GM12873 (cell line): ENCODE data around the gene PREX1.

Experiments
- TF ChIP-seq, protein P1 (sequence below): IDR thresholded peaks from 2 replicates; pipeline ENCODE4 v1.5.1; 2012; ENCODE audit warnings: low read depth, mild to moderate bottlenecking, moderate library complexity, low read length, control low read depth; ENCODE audit not compliant: insufficient read depth; ENCODE audit errors: missing control alignments

PREX1 gene

DNA sequence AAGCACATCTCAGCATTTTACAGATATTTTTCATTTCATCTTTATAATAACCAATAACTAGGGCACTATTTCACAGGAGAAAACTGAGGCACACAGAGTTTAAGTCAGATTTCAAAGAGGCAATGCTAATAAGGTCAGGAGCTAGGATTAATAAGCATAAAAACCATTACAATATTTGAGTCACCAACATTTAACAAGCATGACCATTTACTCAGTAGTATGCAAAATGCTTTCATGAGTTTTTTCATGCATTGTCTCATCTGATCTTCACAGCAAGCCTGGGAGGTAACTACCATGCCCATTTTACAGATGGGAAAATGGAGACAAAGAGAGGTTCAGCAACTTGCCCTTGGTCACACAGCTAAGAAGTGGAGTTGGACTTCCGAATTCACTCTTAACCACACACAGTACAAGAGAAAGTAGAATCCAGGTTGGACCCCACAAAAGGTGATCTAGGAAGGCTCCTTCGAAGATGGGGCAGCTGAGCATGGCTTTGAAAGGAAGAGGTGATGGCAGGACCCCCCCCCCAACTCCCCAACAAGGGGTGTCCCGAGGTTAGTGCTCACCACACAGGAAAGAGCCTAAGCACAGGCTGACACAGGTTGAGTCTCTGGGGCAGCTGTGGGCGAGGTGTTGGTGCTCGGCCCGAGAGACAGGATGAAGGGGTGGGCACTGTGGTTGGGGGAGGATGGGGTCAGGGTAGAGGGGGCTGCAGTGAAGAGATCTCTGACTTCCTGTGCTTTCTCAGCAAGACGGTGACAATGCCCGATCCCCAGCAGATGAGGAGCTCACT is 108.8 kb downstream of the PREX1 start:
- TF ChIP-seq, protein P1, sequence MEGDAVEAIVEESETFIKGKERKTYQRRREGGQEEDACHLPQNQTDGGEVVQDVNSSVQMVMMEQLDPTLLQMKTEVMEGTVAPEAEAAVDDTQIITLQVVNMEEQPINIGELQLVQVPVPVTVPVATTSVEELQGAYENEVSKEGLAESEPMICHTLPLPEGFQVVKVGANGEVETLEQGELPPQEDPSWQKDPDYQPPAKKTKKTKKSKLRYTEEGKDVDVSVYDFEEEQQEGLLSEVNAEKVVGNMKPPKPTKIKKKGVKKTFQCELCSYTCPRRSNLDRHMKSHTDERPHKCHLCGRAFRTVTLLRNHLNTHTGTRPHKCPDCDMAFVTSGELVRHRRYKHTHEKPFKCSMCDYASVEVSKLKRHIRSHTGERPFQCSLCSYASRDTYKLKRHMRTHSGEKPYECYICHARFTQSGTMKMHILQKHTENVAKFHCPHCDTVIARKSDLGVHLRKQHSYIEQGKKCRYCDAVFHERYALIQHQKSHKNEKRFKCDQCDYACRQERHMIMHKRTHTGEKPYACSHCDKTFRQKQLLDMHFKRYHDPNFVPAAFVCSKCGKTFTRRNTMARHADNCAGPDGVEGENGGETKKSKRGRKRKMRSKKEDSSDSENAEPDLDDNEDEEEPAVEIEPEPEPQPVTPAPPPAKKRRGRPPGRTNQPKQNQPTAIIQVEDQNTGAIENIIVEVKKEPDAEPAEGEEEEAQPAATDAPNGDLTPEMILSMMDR, result no peak

DNA sequence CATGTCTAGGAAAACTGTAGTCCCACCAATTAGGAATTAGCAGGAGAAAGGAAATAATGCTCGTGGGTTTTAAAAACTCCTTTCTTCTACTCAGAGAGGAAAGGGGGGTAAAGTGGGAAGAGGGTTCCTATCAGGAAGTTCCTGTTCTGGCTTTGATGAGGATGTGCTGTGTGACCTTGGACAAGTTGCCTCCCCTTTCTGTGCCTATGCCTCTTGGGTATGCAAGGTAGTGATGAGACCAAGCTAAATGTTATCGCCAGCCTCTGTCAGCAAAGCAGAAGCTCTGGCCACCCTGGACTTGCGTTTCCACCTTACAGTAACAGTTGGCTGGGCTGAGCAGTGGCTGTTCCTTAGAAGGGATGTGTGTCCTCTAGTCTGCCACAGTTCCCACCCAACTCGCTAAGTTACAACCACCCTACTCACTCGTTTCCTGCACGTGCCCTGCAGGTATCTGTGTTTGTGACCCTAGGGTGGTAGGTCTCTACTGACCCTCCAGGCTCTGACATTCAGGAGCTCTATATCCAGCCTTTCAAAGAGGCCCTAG is 110.0 kb downstream of the PREX1 start:
- TF ChIP-seq, protein P1, result no peak

DNA sequence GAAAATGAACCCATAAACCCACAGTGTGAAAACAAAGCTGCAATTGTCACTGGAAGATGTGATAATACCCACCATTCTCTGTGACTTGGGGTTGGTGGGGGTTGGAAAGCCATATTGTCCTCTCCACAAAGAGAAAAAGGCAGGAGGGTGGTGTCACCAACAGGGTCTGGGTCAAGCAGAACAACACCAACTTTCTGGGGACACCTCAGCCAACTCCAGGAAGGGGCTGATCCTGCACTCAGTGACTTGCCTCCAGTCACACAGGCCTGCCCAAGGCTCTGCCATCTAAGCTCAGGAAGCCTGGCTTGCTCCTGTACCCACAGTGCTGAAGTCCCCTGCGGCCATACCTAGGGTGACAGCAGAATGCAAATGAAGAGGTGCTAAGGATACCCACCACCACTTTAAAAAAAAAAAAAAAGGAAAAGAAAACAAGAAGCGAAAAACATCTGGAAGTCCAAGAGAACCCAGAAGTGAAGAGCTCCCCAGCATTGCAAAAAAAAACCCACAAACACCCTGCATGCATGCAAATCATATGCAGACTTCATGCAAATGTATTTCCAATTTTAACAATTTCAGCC is 110.6 kb downstream of the PREX1 start:
- TF ChIP-seq, protein P1, result no peak

DNA sequence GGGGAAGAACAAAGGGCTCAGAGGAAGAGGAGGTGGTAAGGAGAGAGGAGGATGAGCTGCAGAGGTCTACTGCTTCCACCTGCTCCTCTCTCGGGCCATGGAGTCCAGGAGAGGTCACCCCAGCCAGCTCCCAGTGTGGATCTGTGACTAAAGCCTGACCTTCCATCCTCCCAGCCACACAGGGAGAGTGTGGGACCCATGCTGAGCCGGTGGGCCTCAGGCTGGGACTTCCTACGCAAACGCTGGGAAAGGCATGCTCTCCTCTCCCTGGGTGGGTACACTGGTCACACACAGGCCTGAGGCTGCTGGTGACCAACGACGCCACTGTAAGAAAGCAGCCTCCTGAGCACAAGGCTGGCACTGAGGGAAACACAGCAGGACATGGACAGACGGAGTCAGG is 111.3 kb downstream of the PREX1 start:
- TF ChIP-seq, protein P1, result no peak

DNA sequence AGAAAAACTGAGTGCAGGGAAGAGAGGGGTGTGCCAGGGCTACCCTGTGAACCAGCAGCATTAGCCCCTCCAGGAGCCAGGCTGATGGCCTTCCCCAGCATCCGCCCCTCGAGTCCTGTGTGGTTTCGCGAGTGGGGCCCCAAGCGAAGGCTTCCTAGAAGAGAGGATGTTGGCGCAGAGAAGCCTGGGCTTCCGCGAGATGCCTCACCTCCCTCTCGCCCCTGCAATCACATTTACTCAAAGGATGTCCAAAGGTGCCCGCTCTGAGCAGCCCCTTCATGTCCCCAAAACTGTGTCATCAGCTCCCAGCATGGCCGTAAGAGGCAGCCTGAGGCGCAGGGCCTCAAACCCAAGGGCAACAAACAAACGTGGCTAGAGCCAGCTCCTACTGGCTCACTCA is 111.7 kb downstream of the PREX1 start:
- TF ChIP-seq, protein P1, result no peak

DNA sequence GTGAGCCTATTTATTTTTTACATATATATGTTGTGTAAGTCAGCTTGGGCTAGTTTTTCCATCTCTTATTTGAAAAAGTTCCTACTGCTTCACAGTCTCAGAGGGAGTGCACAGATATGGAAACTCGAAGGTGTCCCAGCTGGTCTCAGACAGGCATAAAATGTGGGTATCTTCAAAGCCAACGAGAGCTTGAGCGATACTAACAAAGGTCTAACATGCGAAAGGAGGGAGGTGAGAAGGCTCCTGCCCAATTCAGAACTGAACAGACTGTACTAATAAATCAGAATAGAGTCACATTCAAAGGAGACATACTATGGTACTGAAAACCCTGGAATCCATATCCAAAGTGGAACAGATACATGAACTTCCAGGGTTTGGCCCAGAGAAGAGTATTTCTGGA is 113.0 kb downstream of the PREX1 start:
- TF ChIP-seq, protein P1, result no peak

DNA sequence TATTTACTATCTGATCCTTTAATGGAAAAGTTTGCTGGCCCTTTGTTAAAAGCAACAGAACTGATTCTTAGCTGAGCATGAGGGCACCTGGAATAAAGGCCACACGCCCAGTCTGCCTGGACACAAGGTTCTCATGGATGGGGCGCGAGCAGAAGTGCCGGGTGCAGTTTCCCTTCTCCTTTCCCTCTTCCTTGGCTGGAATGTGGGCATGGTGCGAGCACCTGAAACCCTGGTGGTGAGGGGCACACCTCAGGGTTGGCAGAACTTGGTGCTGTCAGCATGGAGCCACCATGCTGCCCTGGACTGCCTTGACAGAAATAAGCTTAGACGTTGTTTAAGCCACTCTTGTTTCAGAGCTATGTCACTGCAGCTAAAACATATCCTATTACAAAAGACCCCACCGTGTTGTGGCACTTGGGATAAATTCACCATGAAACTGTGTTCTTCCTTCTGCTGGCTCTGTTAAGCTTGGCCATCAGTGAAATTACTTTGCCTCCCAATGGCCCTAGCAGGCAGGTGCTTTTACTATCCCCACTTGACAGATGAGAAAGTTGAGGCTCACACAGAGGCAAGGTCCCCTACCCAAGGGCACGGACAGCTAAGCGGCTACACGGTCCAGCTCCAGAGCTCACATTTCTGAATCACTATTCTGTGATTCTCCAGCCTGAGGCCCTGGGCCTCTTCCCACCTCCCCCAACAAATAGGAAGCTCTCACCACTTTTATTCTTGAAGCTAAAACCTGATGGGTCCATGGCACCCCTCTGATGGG is 115.9 kb downstream of the PREX1 start:
- TF ChIP-seq, protein P1, result no peak
